GM18907 (cell line): Measurements from ENCODE around the gene TMPRSS4.
"Not testable (repeated sequence)": the region's sequence is repeated elsewhere in the genome, so short reads cannot be mapped to it uniquely, and the experiment has no call there.

Source experiments
- ATAC-seq: cut with Tn5 transposase; IDR thresholded peaks from one replicate; pipeline ENCODE4 v1.9.1; 2021; ENCODE audit warnings: mild to moderate bottlenecking, moderate library complexity; ENCODE audit not compliant: unreplicated experiment

Gene TMPRSS4

GRCh38 chr11:118055966-118056365 is 20.9 kb upstream of the TMPRSS4 start:
- no peak for ATAC-seq

GRCh38 chr11:118056806-118057205 is 20.1 kb upstream of the TMPRSS4 start:
- ATAC-seq, result no peak

GRCh38 chr11:118057251-118058145 is 19.4 kb upstream of the TMPRSS4 start:
- no peak for ATAC-seq

GRCh38 chr11:118058311-118059245 is 18.3 kb upstream of the TMPRSS4 start:
- no peak for ATAC-seq

GRCh38 chr11:118059246-118059940 is 17.5 kb upstream of the TMPRSS4 start:
- ATAC-seq, result no peak

GRCh38 chr11:118060081-118060661 is 16.7 kb upstream of the TMPRSS4 start:
- ATAC-seq, result no peak

GRCh38 chr11:118060869-118061268 is 16.0 kb upstream of the TMPRSS4 start:
- no peak for ATAC-seq

GRCh38 chr11:118061586-118062125 is 15.2 kb upstream of the TMPRSS4 start:
- ATAC-seq, result no peak

GRCh38 chr11:118062181-118062580 is 14.7 kb upstream of the TMPRSS4 start:
- not testable (repeated sequence) for ATAC-seq

GRCh38 chr11:118062631-118063030 is 14.2 kb upstream of the TMPRSS4 start:
- ATAC-seq, result not testable (repeated sequence)

- no peak for ATAC-seq
Observed at GRCh38 chr11:118064956-118065355, 11.9 kb upstream of the TMPRSS4 start.

- no peak for ATAC-seq
Observed at GRCh38 chr11:118065384-118065783, 11.5 kb upstream of the TMPRSS4 start.

- no peak for ATAC-seq
Observed at GRCh38 chr11:118067006-118067405, 9.9 kb upstream of the TMPRSS4 start.

- no peak for ATAC-seq
Observed at GRCh38 chr11:118068206-118068944, 8.5 kb upstream of the TMPRSS4 start.

- no peak for ATAC-seq
Observed at GRCh38 chr11:118068945-118069612, 7.8 kb upstream of the TMPRSS4 start.

- ATAC-seq, result no peak
Observed at GRCh38 chr11:118071416-118072030, 5.4 kb upstream of the TMPRSS4 start.

GRCh38 chr11:118073554-118073953 is 3.3 kb upstream of the TMPRSS4 start:
- ATAC-seq, result no peak

- ATAC-seq, result no peak
Observed at GRCh38 chr11:118074091-118074685, 2.7 kb upstream of the TMPRSS4 start.
